HL-60 (cell line): Measurements from ENCODE around the gene PRIMA1.

Experiments used
- SPI1 ChIP-seq: IDR thresholded peaks from 2 replicates; pipeline ENCODE4 v1.6.1; 2012; ENCODE audit warnings: low read depth, mild to moderate bottlenecking, borderline replicate concordance
- TF ChIP-seq, protein P1 (sequence below): IDR thresholded peaks from one replicate; pipeline ENCODE4 v1.5.1; 2011; ENCODE audit warnings: low read length, control low read depth, inconsistent platforms; ENCODE audit not compliant: insufficient read depth

DNA sequence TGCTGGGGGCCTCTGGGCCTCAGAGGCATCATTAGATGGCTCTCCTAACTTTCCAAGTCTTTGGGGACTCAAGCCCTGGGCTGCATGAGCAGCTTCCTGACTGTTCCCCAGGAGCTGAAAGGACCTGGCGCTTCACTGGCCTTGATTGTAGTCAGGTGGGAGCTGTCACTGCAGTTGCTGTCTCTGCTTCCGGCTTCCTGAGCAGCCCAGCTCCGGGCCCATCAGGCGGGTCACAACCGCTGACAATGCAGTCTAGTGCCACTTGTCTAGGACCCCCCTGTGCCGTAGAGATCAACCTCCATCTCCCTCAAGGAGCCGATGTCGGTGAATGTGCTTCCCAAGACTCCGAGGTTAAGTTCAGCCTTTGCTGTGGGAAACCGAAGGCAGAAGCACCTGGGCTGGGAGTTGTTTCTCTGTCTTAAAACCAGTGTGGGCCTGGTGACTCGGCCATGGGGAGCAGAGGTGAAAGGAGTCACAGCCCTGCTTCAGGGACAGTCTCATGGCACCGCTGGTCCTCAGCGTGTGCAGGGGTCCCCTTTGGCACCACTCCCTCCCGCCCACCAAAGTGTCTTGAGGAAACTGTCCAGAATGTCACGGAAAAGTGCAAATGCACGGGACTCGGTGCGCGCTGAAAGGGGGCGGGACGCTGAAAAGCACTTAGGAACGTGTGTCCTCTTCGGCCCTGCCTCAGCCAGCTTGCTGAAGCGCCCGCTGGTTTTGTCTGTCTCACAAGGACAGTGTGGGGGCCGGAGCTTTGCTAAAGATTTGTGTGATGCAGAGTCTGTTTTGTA is 44.8 kb downstream of the PRIMA1 start:
- TF ChIP-seq, protein P1, sequence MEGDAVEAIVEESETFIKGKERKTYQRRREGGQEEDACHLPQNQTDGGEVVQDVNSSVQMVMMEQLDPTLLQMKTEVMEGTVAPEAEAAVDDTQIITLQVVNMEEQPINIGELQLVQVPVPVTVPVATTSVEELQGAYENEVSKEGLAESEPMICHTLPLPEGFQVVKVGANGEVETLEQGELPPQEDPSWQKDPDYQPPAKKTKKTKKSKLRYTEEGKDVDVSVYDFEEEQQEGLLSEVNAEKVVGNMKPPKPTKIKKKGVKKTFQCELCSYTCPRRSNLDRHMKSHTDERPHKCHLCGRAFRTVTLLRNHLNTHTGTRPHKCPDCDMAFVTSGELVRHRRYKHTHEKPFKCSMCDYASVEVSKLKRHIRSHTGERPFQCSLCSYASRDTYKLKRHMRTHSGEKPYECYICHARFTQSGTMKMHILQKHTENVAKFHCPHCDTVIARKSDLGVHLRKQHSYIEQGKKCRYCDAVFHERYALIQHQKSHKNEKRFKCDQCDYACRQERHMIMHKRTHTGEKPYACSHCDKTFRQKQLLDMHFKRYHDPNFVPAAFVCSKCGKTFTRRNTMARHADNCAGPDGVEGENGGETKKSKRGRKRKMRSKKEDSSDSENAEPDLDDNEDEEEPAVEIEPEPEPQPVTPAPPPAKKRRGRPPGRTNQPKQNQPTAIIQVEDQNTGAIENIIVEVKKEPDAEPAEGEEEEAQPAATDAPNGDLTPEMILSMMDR = no peak
- TF ChIP-seq SPI1 = no peak
